ENCODE results near the gene FIGN.

The FIGN gene

GRCh38 chr2:163697846-163698637, 37.8 kb downstream of the FIGN start:
- H3K4me3 ChIP-seq (ENCODE audit: low read length): no peak overlapping the region
- no peak for TF ChIP-seq EZH2phosphoT487 (IDR thresholded peaks at IDR 0.05; ENCODE audit: low read depth)
- no peak for TF ChIP-seq CTCF (IDR thresholded peaks at IDR 0.05; ENCODE audit: low read depth, low read length)
- no peaks in the 10 kb centered on the region for H3K9me3 ChIP-seq (ENCODE audit: insufficient read depth, low read length)
- H2AFZ ChIP-seq (ENCODE audit: low read depth, low read length): no peak overlapping the region
- H3K27ac ChIP-seq (ENCODE audit: low read length): no peak overlapping the region
- H3K36me3 ChIP-seq (replicated peaks; ENCODE audit: low read depth, low read length): no peaks in the 10 kb centered on the region
- no peaks in the 10 kb centered on the region for H3K79me2 ChIP-seq (ENCODE audit: low read length)
- no peak overlapping the region for H3K9ac ChIP-seq (ENCODE audit: low read length)
- no peaks in the 10 kb centered on the region for H3K27me3 ChIP-seq (ENCODE audit: low read depth, low read length)
- H4K20me1 ChIP-seq (ENCODE audit: insufficient read depth, low read length): no peaks in the 10 kb centered on the region
- H3K4me1 ChIP-seq (ENCODE audit: low read length): peaks cover 25% of the 10 kb centered on the region
- no peak overlapping the region for H3K4me2 ChIP-seq (ENCODE audit: low read length)

GRCh38 chr2:163697429-163697828, 38.4 kb downstream of the FIGN start:
- no peak for TF ChIP-seq CTCF (IDR thresholded peaks at IDR 0.05; ENCODE audit: low read depth, low read length)
- TF ChIP-seq EZH2phosphoT487 (IDR thresholded peaks at IDR 0.05; ENCODE audit: low read depth): no peak
- Histone ChIP-seq H3K27me3 (ENCODE audit: low read depth, low read length) (no peaks in the 10 kb centered on the region), H3K4me2 (ENCODE audit: low read length) (no peak overlapping the region), H3K9me3 (ENCODE audit: insufficient read depth, low read length) (no peaks in the 10 kb centered on the region), H3K36me3 (replicated peaks; ENCODE audit: low read depth, low read length) (no peaks in the 10 kb centered on the region), H3K79me2 (ENCODE audit: low read length) (no peaks in the 10 kb centered on the region), H4K20me1 (ENCODE audit: insufficient read depth, low read length) (no peaks in the 10 kb centered on the region), H3K4me3 (ENCODE audit: low read length) (no peak overlapping the region), H3K4me1 (ENCODE audit: low read length) (peaks cover 21% of the 10 kb centered on the region), H2AFZ (ENCODE audit: low read depth, low read length) (no peak overlapping the region), H3K27ac (ENCODE audit: low read length) (no peak overlapping the region), H3K9ac (ENCODE audit: low read length) (no peak overlapping the region)

- Histone ChIP-seq H3K4me1 (ENCODE audit: low read length) (peaks cover 9% of the 10 kb centered on the region), H2AFZ (ENCODE audit: low read depth, low read length) (no peak overlapping the region), H3K27ac (ENCODE audit: low read length) (no peak overlapping the region), H3K4me2 (ENCODE audit: low read length) (no peak overlapping the region), H3K36me3 (replicated peaks; ENCODE audit: low read depth, low read length) (no peaks in the 10 kb centered on the region), H3K9ac (ENCODE audit: low read length) (no peak overlapping the region), H3K9me3 (ENCODE audit: insufficient read depth, low read length) (no peaks in the 10 kb centered on the region), H4K20me1 (ENCODE audit: insufficient read depth, low read length) (no peaks in the 10 kb centered on the region), H3K4me3 (ENCODE audit: low read length) (no peak overlapping the region), H3K27me3 (ENCODE audit: low read depth, low read length) (no peaks in the 10 kb centered on the region), H3K79me2 (ENCODE audit: low read length) (no peaks in the 10 kb centered on the region)
- no peak for TF ChIP-seq CTCF (IDR thresholded peaks at IDR 0.05; ENCODE audit: low read depth, low read length)
- TF ChIP-seq EZH2phosphoT487 (IDR thresholded peaks at IDR 0.05; ENCODE audit: low read depth): no peak
Observed at GRCh38 chr2:163693484-163693883, 42.3 kb downstream of the FIGN start.

- Histone ChIP-seq H3K4me3 (ENCODE audit: low read length) (no peak overlapping the region), H3K9ac (ENCODE audit: low read length) (no peak overlapping the region), H3K79me2 (ENCODE audit: low read length) (no peaks in the 10 kb centered on the region), H3K4me2 (ENCODE audit: low read length) (no peak overlapping the region), H3K9me3 (ENCODE audit: insufficient read depth, low read length) (no peaks in the 10 kb centered on the region), H3K27me3 (ENCODE audit: low read depth, low read length) (no peaks in the 10 kb centered on the region), H3K27ac (ENCODE audit: low read length) (no peak overlapping the region), H2AFZ (ENCODE audit: low read depth, low read length) (no peak overlapping the region), H3K4me1 (ENCODE audit: low read length) (peaks cover 9% of the 10 kb centered on the region), H3K36me3 (replicated peaks; ENCODE audit: low read depth, low read length) (no peaks in the 10 kb centered on the region), H4K20me1 (ENCODE audit: insufficient read depth, low read length) (no peaks in the 10 kb centered on the region)
- TF ChIP-seq EZH2phosphoT487 (IDR thresholded peaks at IDR 0.05; ENCODE audit: low read depth): no peak
- no peak for TF ChIP-seq CTCF (IDR thresholded peaks at IDR 0.05; ENCODE audit: low read depth, low read length)
Observed at GRCh38 chr2:163692611-163693482, 43.0 kb downstream of the FIGN start.
